ENCODE measurements around the gene ARAP3.

Gene ARAP3

DNA sequence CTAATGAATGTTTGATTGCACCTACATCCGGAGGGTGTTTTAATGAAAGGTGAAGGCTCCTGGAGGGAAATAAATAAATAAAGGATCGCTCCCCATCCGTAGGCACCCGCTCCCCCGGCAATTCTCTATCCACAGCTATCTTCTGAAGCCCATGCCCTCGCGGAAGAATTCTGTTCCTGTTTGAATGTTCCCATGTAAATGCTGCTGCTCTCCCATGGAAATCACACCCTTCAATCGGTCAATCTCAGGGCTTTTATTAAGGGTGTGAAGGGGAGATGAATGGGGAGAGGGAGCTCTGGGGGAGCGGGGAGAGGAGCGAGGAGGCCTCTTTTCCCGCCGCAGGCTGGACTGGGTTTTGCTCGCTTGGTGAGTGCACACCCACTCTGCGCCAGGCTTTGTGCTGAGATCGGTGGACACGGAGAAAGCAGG lies 21.1 kb upstream of the ARAP3 start:
- no peak for DNase-seq (ENCODE audit: low spot score)

DNA sequence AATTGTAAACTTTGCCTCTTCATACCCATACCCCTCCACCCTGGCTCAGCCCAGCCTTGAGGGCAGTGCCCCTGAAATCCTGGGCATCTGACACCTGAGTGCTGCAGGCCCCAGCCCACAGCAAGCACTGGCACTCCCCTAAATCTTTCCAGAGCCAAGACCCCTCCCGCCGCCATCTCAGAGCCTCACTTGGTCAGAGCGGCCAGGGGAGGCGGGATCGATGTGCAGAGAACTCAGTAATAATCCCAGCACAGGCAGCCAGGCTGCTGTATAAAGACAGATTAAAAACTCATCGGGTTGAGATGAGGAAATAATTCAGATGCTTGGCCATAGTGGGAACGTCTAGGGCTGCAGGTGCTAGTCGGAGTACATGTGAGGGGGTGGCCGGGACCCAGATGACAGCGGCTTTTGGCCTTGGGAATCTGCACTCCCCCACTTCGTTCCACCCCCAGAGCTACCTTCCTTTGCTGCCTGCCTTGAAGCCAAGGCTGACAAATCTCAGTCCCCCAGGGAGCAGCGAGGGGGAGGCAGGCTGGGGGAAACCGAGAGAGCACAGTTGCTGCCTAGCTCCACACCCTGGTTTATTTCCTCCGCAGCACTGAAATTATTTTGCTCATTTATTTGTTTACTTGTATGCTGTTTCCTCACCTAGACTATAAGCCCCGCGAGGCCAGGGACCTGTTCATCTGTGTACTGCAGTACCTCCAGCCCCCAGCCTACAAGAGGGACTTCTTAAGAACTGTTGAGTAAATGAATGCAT lies 19.5 kb upstream of the ARAP3 start:
- no peak for DNase-seq (ENCODE audit: low spot score)

- no peak for DNase-seq (ENCODE audit: low spot score)
Observed at GRCh38 chr5:141697586-141697985, 15.6 kb upstream of the ARAP3 start.

DNA sequence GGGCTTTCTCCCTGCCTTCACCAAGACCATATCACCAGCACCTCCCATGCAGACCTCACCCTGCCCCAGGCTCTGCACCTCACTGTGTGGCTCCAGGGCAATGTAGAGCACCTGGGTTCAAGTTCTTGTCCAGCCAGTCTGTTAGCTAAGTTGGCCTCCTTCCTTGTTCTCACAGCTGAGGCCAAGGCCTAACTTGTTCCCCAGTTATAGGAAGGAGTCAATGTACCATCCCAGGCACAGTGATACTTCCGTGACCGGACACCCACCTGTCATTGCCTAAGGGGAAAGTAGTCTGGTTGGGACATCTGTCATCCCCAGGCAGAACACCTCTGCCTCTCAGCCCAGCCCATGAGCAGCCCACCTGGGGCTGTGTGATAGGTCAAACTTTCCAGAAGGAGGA lies 14.4 kb upstream of the ARAP3 start:
- DNase-seq (ENCODE audit: low spot score): no peak

- DNase-seq (ENCODE audit: low spot score): no peak
Observed at GRCh38 chr5:141695627-141696215, 13.7 kb upstream of the ARAP3 start.

DNA sequence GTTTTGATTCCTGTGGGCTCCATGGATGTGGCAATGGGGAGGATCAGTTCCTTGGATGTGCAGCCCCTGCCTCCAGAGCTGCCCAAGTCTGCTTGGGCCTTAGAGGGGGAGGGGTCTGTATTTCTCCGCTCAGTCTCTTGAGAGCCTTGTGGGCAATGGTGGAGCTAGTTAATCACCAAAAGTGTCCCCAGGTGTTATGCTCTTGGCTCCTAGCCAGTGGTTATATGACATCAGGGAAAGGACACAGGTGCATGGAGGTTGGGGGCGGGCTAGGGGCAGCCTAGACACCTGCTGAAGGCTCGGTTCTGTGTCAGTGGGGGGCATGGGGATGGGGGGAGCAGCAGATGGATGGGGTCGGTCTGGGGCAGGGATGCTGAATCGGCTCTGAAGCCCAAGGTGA lies 12.4 kb upstream of the ARAP3 start:
- no peak for DNase-seq (ENCODE audit: low spot score)

DNA sequence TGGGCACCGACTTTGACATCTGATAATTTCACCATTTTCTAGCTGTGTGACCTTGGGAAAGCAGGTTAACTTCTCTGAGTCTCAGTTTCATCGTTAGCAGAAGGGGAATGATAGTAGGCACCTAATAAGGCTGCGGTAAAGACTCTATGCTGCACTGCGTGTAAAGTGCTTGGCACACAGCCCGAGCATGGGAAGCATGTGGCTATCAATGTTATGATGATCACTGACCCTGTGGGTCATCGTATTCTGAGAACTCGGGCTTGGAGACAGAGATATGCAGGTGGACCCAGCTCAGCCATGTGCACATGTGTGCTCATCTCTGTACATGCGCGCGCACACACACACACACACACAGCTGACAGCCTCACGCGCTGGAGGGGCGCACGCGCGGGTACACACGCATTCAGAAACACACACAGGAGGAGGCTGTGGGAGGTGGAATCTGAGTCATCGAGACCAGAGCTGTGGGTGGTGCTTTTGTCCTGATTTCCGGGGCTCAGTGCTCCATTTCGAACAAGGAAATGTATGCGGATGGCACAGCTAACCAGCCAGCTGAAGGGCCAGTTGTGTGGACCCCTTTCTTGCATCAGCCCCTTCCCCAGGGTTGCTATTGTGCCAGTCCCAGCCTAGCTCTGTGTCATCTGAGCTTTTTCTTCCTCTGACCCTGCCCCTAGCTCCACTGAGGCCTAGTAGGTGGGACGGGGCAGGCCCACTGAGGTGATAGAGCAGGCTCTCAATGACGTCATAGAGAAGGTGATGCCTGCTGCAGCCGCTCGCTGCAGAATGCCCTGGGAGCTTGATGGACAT lies 11.1 kb upstream of the ARAP3 start:
- DNase-seq (ENCODE audit: low spot score): peak; percentile 82

DNA sequence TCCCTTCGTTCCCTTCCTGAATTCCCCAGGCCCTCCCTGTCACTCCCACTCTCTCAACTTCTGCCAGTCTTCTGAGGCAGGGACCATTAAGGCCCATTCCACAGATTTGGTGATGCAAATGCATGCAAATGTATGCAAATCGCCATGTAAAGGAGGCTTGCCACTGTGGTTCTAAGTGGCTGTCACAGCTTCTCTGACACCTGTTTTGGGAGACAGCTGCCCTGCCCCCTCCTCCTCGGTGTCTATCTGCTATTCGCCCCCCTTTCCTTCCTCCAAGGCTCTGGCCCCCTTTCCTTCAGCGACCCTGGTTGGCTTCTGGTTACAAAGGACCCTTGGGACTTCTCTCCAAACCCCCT lies 10.5 kb upstream of the ARAP3 start:
- DNase-seq (ENCODE audit: low spot score): no peak

DNA sequence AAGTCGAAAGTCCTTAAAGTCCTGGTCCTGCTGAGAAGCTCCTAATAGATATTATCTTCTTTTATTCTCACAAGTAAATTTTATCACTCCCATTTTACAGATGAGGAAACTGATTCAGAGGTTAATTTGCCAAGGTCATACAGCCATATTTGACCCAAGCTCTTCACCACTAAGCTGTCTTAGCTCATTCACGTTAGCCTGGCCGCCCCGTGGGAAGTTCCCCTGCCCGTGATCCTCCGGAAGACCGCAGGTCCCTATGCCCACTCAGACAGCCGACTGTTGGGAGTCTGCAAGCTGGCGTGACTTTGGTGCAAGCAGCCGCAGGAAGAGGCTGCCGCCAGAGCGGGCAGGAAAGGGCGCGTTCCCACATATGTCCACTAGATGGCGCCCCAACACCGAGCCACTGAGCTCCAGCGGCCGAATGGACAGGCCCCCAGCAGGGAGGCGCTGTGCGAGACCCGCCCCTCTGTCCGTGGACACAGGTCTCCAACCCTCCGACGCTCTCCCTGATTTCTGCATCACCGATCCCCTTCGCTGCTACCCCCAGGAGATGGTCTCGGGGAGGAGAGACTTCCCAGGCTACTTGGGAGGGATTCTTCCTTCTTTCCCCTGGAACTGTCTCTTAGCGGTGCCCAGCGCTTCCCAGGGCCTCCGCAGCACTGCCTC lies 10.0 kb upstream of the ARAP3 start:
- DNase-seq (ENCODE audit: low spot score): peak; percentile 87

DNA sequence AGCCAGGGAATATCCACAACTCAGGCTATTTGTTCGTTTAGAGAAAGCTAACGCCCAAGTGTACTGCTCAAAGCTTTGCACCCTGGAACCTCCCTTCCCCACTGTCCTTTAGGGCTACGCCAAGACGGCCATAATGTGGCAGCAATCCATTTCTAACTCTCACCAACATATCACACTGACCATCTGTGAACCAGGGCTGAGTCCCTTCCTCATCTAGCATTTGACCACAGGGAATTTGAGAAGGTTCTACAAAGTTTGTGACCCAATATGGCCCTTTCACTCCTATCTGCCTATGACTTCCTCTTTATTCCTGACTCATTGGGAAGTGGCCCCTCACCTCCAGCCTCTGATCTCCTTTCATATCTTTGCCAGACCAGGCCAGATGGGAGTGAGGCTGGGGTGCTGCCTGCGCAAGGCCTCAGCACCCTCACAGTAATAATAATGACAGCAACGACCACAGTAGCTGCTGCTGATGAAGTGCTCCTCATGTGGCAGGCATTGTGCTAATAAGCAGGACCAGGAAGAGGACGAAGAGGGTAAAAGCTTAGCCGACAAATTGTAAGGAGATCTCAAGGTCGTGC lies 9.3 kb upstream of the ARAP3 start:
- no peak for DNase-seq (ENCODE audit: low spot score)

DNA sequence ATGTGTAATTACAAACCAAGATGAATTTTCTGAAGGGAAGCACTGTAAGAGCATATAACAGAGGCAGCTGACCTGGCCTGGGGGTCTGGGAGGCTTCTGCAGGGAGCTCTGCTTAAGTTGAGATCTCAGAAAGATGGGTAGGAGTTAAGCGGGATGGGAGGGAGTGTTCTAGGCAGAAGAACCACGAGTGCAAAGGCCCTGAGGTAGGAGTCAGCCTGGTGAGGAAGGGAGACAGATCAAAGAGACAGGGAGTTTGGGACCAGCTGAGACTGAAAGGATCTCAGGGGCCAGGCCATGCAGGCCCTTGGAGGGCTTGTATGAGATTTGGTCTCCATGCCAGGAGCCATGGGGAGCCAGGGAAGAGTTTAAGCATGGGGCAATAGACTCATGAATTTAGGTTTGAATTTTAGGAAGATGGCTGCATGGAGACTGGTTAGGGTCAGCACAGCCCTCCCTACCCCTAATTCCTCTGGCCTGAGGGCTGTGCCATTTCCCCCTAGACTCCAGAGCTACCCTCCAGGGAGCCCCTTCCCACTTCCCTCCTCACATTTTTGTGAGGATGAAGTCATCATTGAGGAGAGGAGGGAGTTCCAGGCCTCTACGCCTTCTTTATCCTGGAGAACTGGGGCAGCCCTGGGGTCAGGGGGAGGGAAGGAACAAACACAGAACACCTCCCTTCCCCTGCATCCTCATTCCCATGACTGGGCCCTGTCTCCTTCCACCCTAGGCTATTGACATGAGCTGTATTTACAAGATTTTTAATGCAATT lies 4.8 kb upstream of the ARAP3 start:
- DNase-seq (ENCODE audit: low spot score): no peak

DNA sequence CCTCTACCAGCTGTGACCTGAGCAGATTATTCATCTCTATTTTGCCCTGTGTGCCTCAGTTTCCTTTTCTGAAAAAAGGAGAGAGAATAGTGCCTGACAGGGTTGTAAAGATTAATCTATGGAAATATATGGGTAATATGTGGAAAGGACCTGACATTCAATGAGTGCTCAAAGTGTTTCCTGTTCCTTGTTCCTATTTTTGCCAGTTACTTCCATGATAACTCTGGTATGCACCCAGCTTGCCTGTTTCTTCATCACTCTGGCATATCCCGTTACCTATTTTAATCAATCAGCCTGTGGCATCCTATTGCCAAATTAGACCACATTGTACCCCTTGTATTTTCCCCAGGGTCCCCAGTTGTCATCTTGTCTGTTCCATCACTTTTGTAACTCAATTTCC lies 3.6 kb upstream of the ARAP3 start:
- DNase-seq (ENCODE audit: low spot score): no peak

DNA sequence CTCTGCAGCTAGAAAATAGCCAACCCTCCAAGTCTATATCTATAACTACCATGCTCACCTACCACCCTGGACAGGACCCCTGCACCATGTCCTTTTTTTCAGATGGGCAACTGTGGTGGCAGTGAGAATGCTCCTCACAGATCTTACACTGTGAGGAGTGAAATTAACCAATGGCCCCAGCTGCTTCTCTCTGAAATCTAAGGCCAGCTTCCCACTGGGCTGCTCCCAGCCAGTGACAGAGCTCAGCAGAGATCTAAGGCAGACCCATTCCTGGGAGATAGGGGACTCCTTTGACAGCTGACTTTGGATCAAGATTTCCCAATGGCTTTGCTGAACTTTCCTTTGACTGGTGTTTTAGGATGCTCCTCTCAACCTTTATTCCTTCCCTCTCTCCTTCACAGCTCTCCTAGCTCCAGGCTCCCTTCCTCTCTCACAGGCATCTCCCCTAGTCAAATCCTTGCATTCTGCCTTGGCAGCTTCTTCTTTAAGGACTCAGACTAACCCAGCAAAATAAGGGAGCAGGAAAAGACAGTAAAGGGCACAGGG lies 1.6 kb upstream of the ARAP3 start:
- DNase-seq (ENCODE audit: low spot score): no peak

GRCh38 chr5:141681295-141681694 lies 735 bp downstream of the ARAP3 start:
- DNase-seq (ENCODE audit: low spot score): no peak

- no peak for DNase-seq (ENCODE audit: low spot score)
Observed at GRCh38 chr5:141680751-141681201, 1.3 kb downstream of the ARAP3 start.

- DNase-seq (ENCODE audit: low spot score): no peak
Observed at GRCh38 chr5:141680178-141680577, 1.9 kb downstream of the ARAP3 start.

GRCh38 chr5:141677415-141677814 lies 4.6 kb downstream of the ARAP3 start:
- no peak for DNase-seq (ENCODE audit: low spot score)

DNA sequence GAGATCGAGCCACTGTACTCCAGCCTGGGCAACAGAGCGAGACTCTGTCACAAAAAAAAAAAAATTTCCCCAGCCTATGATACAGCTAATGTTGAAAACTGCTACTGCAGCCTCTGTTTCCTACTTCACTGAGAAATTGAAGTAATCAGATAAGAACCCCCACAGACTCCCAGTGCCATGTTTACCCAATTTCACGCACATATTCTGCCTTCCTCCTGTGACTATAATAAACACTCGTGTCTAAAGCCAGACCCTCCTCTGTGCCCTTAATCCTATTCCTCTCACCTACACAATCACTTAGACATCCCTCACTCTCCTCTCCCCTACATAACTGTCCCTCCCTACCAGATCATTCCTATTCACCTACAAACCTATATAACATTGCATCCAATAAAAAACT lies 6.4 kb downstream of the ARAP3 start:
- no peak for DNase-seq (ENCODE audit: low spot score)

- DNase-seq (ENCODE audit: low spot score): no peak
Observed at GRCh38 chr5:141674747-141675146, 7.3 kb downstream of the ARAP3 start.

DNA sequence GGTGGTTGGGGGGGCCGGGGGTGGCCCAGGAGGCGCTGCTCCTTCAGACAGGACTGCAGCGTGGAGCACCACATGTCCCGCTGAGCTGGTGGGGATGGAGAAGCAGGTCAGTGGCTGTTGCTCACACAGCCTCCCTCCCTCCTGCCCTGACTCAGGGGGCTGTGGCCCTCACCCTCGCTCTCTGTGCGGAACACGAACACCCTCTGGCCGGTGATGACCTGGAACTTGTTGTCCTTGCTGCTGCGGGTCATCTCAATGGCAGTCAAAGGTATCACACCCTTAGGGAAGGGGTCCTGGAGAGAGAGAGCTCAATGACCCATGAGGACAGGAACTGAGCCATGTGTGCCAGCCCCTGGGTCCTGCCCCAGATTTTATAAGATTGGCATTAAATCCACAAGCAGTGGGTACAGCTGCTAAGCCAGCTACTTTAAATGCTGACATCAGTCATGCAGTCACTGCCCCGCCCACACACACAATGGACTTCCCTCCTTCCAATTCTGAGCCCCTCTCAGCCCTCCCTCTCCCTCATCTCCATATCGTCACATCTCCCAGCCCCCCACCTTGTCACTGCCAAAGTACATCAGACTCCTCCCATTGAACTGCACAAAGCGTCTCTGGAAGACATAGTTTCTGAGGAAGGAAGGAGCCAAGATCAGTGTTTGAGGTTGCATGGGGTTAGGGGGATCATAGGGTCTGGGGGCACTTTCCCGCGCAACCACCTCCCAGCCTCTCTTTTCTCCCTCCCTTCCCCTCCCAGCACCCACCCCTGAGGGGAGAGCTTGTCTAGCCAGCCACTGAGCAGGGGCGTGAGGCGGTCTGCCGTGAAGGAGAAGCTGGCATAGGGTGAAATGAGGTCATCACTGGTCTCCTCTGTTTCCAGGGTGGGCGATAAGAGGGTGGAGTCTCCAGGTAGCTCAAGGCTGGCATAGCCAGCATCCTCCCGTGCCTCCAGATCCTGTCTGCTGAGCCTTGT lies 8.9 kb downstream of the ARAP3 start:
- DNase-seq (ENCODE audit: low spot score): no peak
